Activated CD8-positive, alpha-beta T cell treated with anti-CD3 and anti-CD28 coated beads, Interleukin-2, amount 10 ng/mL, durations not matched to agents 7 days and 5 days (primary cell): ENCODE data around the gene KRT72. TPM values are rescaled to one million over a fixed set of nuclear protein-coding genes. Genes with fewer than 3 reads are reported as not detected.

ENCODE experiments used
- ATAC-seq: fragments of 150-1000 bp; cut with Tn5 transposase; one replicate; pipeline ENCODE4 v1.10.0; 2021; ENCODE audit warnings: moderate library complexity
- CTCF ChIA-PET: fragments of 350-600 bp; sonication (Branson Sonifier 250); formaldehyde crosslinking; loops from one replicate; lab custom pipeline; 2021; ENCODE audit warnings: antibody characterized with exemption; lab: Charles Lee
- POLR2A ChIA-PET: fragments of 350-600 bp; sonication (Branson Sonifier 250); formaldehyde crosslinking; loops from one replicate; lab custom pipeline; 2021; ENCODE audit warnings: antibody characterized with exemption; lab: Charles Lee
- DNase-seq: peaks from one replicate; pipeline ENCODE4 v3.0.0-alpha.2; 2020
- H3K27ac Mint-ChIP-seq: one replicate; pipeline ENCODE4 v1.8.0; 2021; ENCODE audit warnings: mild to moderate bottlenecking, mixed read lengths
- H3K27me3 Mint-ChIP-seq: one replicate; pipeline ENCODE4 v1.8.0; 2021; ENCODE audit warnings: low read depth, mixed read lengths
- H3K36me3 Mint-ChIP-seq: one replicate; pipeline ENCODE4 v1.8.0; 2021; ENCODE audit warnings: low read depth, mixed read lengths
- H3K4me1 Mint-ChIP-seq: one replicate; pipeline ENCODE4 v1.8.0; 2021; ENCODE audit warnings: low read depth, mixed read lengths
- H3K4me3 Mint-ChIP-seq: one replicate; pipeline ENCODE4 v1.8.0; 2021; ENCODE audit warnings: mild to moderate bottlenecking, mixed read lengths
- H3K9me3 Mint-ChIP-seq: one replicate; pipeline ENCODE4 v1.8.0; 2022; ENCODE audit warnings: mixed read lengths; ENCODE audit not compliant: insufficient read depth
- total RNA-seq, 2 experiments: library from RNA; stranded (reverse); gene quantifications; one replicate each; pipeline ENCODE4 v1.2.3, GENCODE V29; 2021

Gene KRT72
- total RNA-seq = under 1 TPM; 0.40 to 0.44 TPM

- DNase-seq (no peak), ATAC-seq (no peak)
- Mint-ChIP-seq H3K4me1 (peaks cover 25% of the 10 kb centered on the region), H3K4me3 (no peak within 1 kb of the TSS), H3K36me3 (no peaks in the 10 kb centered on the region), H3K27me3 (peaks cover 29% of the 10 kb centered on the region), H3K27ac (no peak within 1 kb of the TSS), H3K9me3 (no peaks in the 10 kb centered on the region)
- ChIA-PET CTCF (interaction anchor here (1.5 kb wide), 1 partner anchor 12 kb away, joined by 3 read pairs; no protein-coding TSS in a partner anchor), POLR2A (interaction anchor here (0.7 kb wide), 1 partner anchor 9 kb away, joined by 3 read pairs; no protein-coding TSS in a partner anchor)
Observed at GRCh38 chr12:52600941-52601481, at the start of gene KRT72. Gene KRT72, minus strand, starts transcription at chr12:52601463. Its CDS starts 11 bp downstream, at chr12:52601452.

- CTCF ChIA-PET = no interaction called here
- Mint-ChIP-seq H3K9me3 (no peaks in the 10 kb centered on the region), H3K27me3 (peaks cover 20% of the 10 kb centered on the region), H3K27ac (no peak overlapping the region), H3K36me3 (peaks cover 3% of the 10 kb centered on the region), H3K4me3 (no peak overlapping the region), H3K4me1 (peaks cover 57% of the 10 kb centered on the region)
- ATAC-seq = no peak
- no peak for DNase-seq
- POLR2A ChIA-PET = no interaction called here
Observed at GRCh38 chr12:52650520-52651081, 49.3 kb upstream of the KRT72 start.

- H3K4me3 Mint-ChIP-seq = no peak overlapping the region
Observed at GRCh38 chr12:52649066-52649465, 47.8 kb upstream of the KRT72 start.

GRCh38 chr12:52648012-52648550 is 46.8 kb upstream of the KRT72 start:
- H3K36me3 Mint-ChIP-seq = peaks cover 14% of the 10 kb centered on the region
- DNase-seq (peak; percentile 12), ATAC-seq (no peak)
- no peak overlapping the region for H3K4me3 Mint-ChIP-seq
- H3K27me3 Mint-ChIP-seq = peaks cover 3% of the 10 kb centered on the region
- ChIA-PET CTCF (interaction anchor here (1.0 to 1.5 kb wide), 4 partner anchors 13 to 62 kb away, joined by 3 to 4 read pairs (median 4); no protein-coding TSS in a partner anchor), POLR2A (no interaction called here)
- peaks cover 5% of the 10 kb centered on the region for H3K9me3 Mint-ChIP-seq
- H3K27ac Mint-ChIP-seq = peak overlapping the region; percentile 56
- H3K4me1 Mint-ChIP-seq = peaks cover 69% of the 10 kb centered on the region

More at GRCh38 chr12:52649066-52649465, 47.8 kb upstream of the KRT72 start:
- Mint-ChIP-seq H3K4me1 (peaks cover 72% of the 10 kb centered on the region), H3K9me3 (peaks cover 5% of the 10 kb centered on the region), H3K36me3 (peaks cover 14% of the 10 kb centered on the region), H3K27me3 (peaks cover 10% of the 10 kb centered on the region), H3K27ac (no peak overlapping the region)
- POLR2A ChIA-PET = interaction anchor here (1.0 kb wide), 1 partner anchor 30 kb away, joined by 3 read pairs; no protein-coding TSS in a partner anchor
- CTCF ChIA-PET = interaction anchor here (1.4 to 1.5 kb wide), 2 partner anchors 63 to 231 kb away, joined by 4 read pairs; no protein-coding TSS in a partner anchor
- DNase-seq (no peak), ATAC-seq (no peak)

- Mint-ChIP-seq H3K4me3 (no peak overlapping the region), H3K27ac (peak overlapping the region; percentile 99), H3K36me3 (peaks cover 14% of the 10 kb centered on the region), H3K27me3 (peaks cover under 1% of the 10 kb centered on the region), H3K9me3 (peaks cover 5% of the 10 kb centered on the region), H3K4me1 (peaks cover 66% of the 10 kb centered on the region)
- CTCF ChIA-PET = interaction anchor here (1.0 to 1.5 kb wide), 4 partner anchors 13 to 62 kb away, joined by 3 to 4 read pairs (median 4); no protein-coding TSS in a partner anchor
- POLR2A ChIA-PET = no interaction called here
- ATAC-seq = no peak
- peak; percentile 12 for DNase-seq
Observed at GRCh38 chr12:52647601-52648000, 46.3 kb upstream of the KRT72 start.

- ATAC-seq (no peak), DNase-seq (peak; percentile 19)
- Mint-ChIP-seq H3K9me3 (peaks cover 5% of the 10 kb centered on the region), H3K27ac (peak overlapping the region; percentile 99), H3K27me3 (no peaks in the 10 kb centered on the region), H3K4me1 (peaks cover 71% of the 10 kb centered on the region), H3K36me3 (peaks cover 14% of the 10 kb centered on the region), H3K4me3 (peak overlapping the region; percentile 50)
- ChIA-PET CTCF (interaction anchor here (2.0 kb wide), 1 partner anchor 61 kb away, joined by 12 read pairs; no protein-coding TSS in a partner anchor), POLR2A (interaction anchor here (1.0 kb wide), 1 partner anchor 10 kb away, joined by 3 read pairs; no protein-coding TSS in a partner anchor)
Observed at GRCh38 chr12:52646613-52647012, 45.4 kb upstream of the KRT72 start.

GRCh38 chr12:52645982-52646381 is 44.7 kb upstream of the KRT72 start:
- Mint-ChIP-seq H3K27me3 (no peaks in the 10 kb centered on the region), H3K4me1 (peaks cover 73% of the 10 kb centered on the region), H3K27ac (peak overlapping the region; percentile 99), H3K36me3 (peaks cover 14% of the 10 kb centered on the region), H3K9me3 (peaks cover 5% of the 10 kb centered on the region), H3K4me3 (peak overlapping the region; percentile 50)
- CTCF ChIA-PET = interaction anchor here (1.0 to 2.9 kb wide), 5 partner anchors 12 to 225 kb away, joined by 3 to 16 read pairs (median 3); no protein-coding TSS in a partner anchor
- POLR2A ChIA-PET = interaction anchor here (1.0 to 2.4 kb wide), 2 partner anchors 10 to 13 kb away, joined by 3 to 10 read pairs; no protein-coding TSS in a partner anchor
- ATAC-seq (peak; percentile 29), DNase-seq (peak; percentile 20)

- ATAC-seq = peak; percentile 91
- Mint-ChIP-seq H3K4me3 (peak overlapping the region; percentile 50), H3K27me3 (peaks cover 3% of the 10 kb centered on the region), H3K36me3 (peaks cover 14% of the 10 kb centered on the region), H3K4me1 (peaks cover 73% of the 10 kb centered on the region), H3K27ac (peak overlapping the region; percentile 99), H3K9me3 (peaks cover 5% of the 10 kb centered on the region)
- POLR2A ChIA-PET = interaction anchor here (1.0 to 2.4 kb wide), 3 partner anchors 9 to 65 kb away, joined by 3 to 10 read pairs (median 3); no protein-coding TSS in a partner anchor
- CTCF ChIA-PET = interaction anchor here (1.0 to 2.9 kb wide), 7 partner anchors 9 to 225 kb away, joined by 3 to 16 read pairs (median 3); no protein-coding TSS in a partner anchor
- peak; percentile 87 for DNase-seq
Observed at GRCh38 chr12:52645120-52645761, 44.0 kb upstream of the KRT72 start.

- CTCF ChIA-PET = interaction anchor here (1.1 to 2.9 kb wide), 3 partner anchors 10 to 33 kb away, joined by 3 to 16 read pairs (median 4); no protein-coding TSS in a partner anchor
- ATAC-seq = no peak
- DNase-seq = peak; percentile 16
- no peak overlapping the region for H3K4me3 Mint-ChIP-seq
- peaks cover 8% of the 10 kb centered on the region for H3K27me3 Mint-ChIP-seq
- POLR2A ChIA-PET = interaction anchor here (2.4 kb wide), 1 partner anchor 11 kb away, joined by 10 read pairs; no protein-coding TSS in a partner anchor
- peaks cover 5% of the 10 kb centered on the region for H3K9me3 Mint-ChIP-seq
- peaks cover 62% of the 10 kb centered on the region for H3K4me1 Mint-ChIP-seq
- H3K27ac Mint-ChIP-seq = peak overlapping the region; percentile 99
- peaks cover 16% of the 10 kb centered on the region for H3K36me3 Mint-ChIP-seq
Observed at GRCh38 chr12:52644078-52644415, 42.8 kb upstream of the KRT72 start.

GRCh38 chr12:52643233-52644077 is 42.2 kb upstream of the KRT72 start:
- DNase-seq (peak; percentile 18), ATAC-seq (no peak)
- peaks cover 11% of the 10 kb centered on the region for H3K27me3 Mint-ChIP-seq
- ChIA-PET CTCF (interaction anchor here (1.1 to 2.9 kb wide), 6 partner anchors 10 to 60 kb away, joined by 3 to 16 read pairs (median 4); no protein-coding TSS in a partner anchor), POLR2A (no interaction called here)
- H3K4me1 Mint-ChIP-seq = peaks cover 57% of the 10 kb centered on the region
- H3K4me3 Mint-ChIP-seq = no peak overlapping the region
- peaks cover 16% of the 10 kb centered on the region for H3K36me3 Mint-ChIP-seq
- peaks cover 5% of the 10 kb centered on the region for H3K9me3 Mint-ChIP-seq
- H3K27ac Mint-ChIP-seq = peak overlapping the region; percentile 47
